SK-N-SH (cell line): Measurements from ENCODE around the gene SEC16B.

Source experiments
- MXI1 ChIP-seq: IDR thresholded peaks from 2 replicates; pipeline ENCODE4 v1.6.1; 2012; ENCODE audit warnings: mild to moderate bottlenecking, low read depth, low read length, improper control_type of control experiment
- POLR2AphosphoS5 ChIP-seq: IDR thresholded peaks from 2 replicates; pipeline ENCODE4 v1.6.1; 2012; ENCODE audit warnings: low read depth, low read length
- RFX5 ChIP-seq: IDR thresholded peaks from 2 replicates; pipeline ENCODE4 v1.6.1; 2012; ENCODE audit warnings: mild to moderate bottlenecking, improper control_type of control experiment, low read length
- SIN3A ChIP-seq: IDR thresholded peaks from 2 replicates; pipeline ENCODE4 v1.6.1; 2012; ENCODE audit warnings: low read depth, mild to moderate bottlenecking, low read length, moderate library complexity, borderline replicate concordance
- TAF1 ChIP-seq: IDR thresholded peaks from 2 replicates; pipeline ENCODE4 v1.6.1; 2012; ENCODE audit warnings: low read depth, mild to moderate bottlenecking, low read length, moderate library complexity, borderline replicate concordance
- TCF12 ChIP-seq: IDR thresholded peaks from 2 replicates; pipeline ENCODE4 v1.4.0; 2012
- TF ChIP-seq, protein P1 (sequence below): fragments of 200-600 bp; sonication (generic); IDR thresholded peaks from 2 replicates; pipeline ENCODE4 v1.6.1; 2017; ENCODE audit warnings: antibody characterized with exemption, mild to moderate bottlenecking, moderate library complexity
- TF ChIP-seq, protein P2 (sequence below): IDR thresholded peaks from 2 replicates; pipeline ENCODE4 v1.6.1; 2012; ENCODE audit warnings: mild to moderate bottlenecking, low read depth, low read length, moderate library complexity
- TF ChIP-seq, protein P3 (sequence below): fragments of 150-350 bp; IDR thresholded peaks from 2 replicates; pipeline ENCODE4 v1.6.1; 2017; ENCODE audit warnings: antibody characterized with exemption, low read length, low read depth, borderline replicate concordance

DNA sequence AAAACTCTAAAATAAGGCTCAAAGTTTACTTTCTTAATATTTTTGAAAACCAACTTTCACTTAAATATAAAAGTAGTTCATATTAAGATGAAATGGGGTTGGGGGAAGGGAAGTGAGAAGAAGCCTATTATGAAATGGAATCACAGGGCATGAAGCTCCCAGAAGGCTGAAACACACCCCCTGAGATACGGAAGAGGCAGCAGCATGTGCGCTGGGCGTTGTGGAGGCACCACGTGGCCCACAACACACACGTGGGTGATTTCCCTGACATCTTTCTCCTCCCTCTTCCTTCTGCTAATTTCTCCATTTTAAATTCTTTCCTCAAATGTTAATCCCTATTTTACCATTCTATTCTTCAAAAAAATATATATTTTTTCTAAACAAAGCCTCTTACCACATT lies 35.6 kb upstream of the SEC16B start:
- TF ChIP-seq, protein P1, sequence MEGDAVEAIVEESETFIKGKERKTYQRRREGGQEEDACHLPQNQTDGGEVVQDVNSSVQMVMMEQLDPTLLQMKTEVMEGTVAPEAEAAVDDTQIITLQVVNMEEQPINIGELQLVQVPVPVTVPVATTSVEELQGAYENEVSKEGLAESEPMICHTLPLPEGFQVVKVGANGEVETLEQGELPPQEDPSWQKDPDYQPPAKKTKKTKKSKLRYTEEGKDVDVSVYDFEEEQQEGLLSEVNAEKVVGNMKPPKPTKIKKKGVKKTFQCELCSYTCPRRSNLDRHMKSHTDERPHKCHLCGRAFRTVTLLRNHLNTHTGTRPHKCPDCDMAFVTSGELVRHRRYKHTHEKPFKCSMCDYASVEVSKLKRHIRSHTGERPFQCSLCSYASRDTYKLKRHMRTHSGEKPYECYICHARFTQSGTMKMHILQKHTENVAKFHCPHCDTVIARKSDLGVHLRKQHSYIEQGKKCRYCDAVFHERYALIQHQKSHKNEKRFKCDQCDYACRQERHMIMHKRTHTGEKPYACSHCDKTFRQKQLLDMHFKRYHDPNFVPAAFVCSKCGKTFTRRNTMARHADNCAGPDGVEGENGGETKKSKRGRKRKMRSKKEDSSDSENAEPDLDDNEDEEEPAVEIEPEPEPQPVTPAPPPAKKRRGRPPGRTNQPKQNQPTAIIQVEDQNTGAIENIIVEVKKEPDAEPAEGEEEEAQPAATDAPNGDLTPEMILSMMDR, result no peak
- TF ChIP-seq, protein P2, sequence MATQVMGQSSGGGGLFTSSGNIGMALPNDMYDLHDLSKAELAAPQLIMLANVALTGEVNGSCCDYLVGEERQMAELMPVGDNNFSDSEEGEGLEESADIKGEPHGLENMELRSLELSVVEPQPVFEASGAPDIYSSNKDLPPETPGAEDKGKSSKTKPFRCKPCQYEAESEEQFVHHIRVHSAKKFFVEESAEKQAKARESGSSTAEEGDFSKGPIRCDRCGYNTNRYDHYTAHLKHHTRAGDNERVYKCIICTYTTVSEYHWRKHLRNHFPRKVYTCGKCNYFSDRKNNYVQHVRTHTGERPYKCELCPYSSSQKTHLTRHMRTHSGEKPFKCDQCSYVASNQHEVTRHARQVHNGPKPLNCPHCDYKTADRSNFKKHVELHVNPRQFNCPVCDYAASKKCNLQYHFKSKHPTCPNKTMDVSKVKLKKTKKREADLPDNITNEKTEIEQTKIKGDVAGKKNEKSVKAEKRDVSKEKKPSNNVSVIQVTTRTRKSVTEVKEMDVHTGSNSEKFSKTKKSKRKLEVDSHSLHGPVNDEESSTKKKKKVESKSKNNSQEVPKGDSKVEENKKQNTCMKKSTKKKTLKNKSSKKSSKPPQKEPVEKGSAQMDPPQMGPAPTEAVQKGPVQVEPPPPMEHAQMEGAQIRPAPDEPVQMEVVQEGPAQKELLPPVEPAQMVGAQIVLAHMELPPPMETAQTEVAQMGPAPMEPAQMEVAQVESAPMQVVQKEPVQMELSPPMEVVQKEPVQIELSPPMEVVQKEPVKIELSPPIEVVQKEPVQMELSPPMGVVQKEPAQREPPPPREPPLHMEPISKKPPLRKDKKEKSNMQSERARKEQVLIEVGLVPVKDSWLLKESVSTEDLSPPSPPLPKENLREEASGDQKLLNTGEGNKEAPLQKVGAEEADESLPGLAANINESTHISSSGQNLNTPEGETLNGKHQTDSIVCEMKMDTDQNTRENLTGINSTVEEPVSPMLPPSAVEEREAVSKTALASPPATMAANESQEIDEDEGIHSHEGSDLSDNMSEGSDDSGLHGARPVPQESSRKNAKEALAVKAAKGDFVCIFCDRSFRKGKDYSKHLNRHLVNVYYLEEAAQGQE, result no peak
- TF ChIP-seq TCF12 (no peak), RFX5 (no peak), POLR2AphosphoS5 (no peak), SIN3A (no peak), MXI1 (no peak), TAF1 (no peak)
- TF ChIP-seq, protein P3, sequence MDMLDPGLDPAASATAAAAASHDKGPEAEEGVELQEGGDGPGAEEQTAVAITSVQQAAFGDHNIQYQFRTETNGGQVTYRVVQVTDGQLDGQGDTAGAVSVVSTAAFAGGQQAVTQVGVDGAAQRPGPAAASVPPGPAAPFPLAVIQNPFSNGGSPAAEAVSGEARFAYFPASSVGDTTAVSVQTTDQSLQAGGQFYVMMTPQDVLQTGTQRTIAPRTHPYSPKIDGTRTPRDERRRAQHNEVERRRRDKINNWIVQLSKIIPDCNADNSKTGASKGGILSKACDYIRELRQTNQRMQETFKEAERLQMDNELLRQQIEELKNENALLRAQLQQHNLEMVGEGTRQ, result no peak
